ENCODE data around the gene ZNF154. TPM values are rescaled to one million over a fixed set of nuclear protein-coding genes. Genes with fewer than 3 reads are reported as not detected.
A peak's percentile ranks its signal among the peaks of the same experiment; 100 is the strongest.

Gene ZNF154
- total RNA-seq, 1 donor from 2014 or later, result 2.5 TPM

GRCh38 chr19:57664269-57665127 lies 44.5 kb downstream of the ZNF154 start:
- DNase-seq, result peak; percentile 50
- intact Hi-C loops (cut with DNase I), result no loop called here
- ATAC-seq, result peak; percentile 80 to 93
- no peaks in the 10 kb centered on the region for H3K36me3 ChIP-seq
- peaks cover 27% of the 10 kb centered on the region for H3K27me3 ChIP-seq (ENCODE audit: low read depth)
- TF ChIP-seq, protein P1, sequence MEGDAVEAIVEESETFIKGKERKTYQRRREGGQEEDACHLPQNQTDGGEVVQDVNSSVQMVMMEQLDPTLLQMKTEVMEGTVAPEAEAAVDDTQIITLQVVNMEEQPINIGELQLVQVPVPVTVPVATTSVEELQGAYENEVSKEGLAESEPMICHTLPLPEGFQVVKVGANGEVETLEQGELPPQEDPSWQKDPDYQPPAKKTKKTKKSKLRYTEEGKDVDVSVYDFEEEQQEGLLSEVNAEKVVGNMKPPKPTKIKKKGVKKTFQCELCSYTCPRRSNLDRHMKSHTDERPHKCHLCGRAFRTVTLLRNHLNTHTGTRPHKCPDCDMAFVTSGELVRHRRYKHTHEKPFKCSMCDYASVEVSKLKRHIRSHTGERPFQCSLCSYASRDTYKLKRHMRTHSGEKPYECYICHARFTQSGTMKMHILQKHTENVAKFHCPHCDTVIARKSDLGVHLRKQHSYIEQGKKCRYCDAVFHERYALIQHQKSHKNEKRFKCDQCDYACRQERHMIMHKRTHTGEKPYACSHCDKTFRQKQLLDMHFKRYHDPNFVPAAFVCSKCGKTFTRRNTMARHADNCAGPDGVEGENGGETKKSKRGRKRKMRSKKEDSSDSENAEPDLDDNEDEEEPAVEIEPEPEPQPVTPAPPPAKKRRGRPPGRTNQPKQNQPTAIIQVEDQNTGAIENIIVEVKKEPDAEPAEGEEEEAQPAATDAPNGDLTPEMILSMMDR (IDR thresholded peaks at IDR 0.05), result no peak
- peak overlapping the region; percentile 48 for H3K4me3 ChIP-seq
- H3K27ac ChIP-seq, result peak overlapping the region; percentile 1
- no peaks in the 10 kb centered on the region for H3K9me3 ChIP-seq
- H3K4me1 ChIP-seq, result peaks cover 9% of the 10 kb centered on the region

DNA sequence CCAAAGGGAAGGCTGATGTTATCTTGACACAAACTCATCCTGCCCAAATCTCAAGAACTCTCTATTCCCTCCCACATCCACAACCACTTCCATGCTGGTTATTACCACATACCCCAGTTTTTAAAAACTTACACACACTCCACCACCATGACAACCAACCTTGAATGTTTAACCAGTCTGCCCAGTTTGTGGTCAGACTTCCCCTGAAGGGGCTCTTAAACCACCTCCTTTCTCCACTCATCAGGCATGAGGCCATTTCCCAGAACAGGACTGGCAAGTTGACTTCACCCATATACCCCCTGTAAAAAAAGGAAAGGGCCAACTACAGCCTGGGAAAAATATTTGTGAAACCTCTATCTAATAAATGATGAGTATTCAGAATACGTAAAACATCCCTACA lies 52.7 kb downstream of the ZNF154 start:
- Histone ChIP-seq H3K36me3 (no peaks in the 10 kb centered on the region), H3K27ac (no peak overlapping the region), H3K9me3 (peaks cover 5% of the 10 kb centered on the region), H3K4me3 (no peak overlapping the region), H3K27me3 (ENCODE audit: low read depth) (no peaks in the 10 kb centered on the region), H3K4me1 (no peaks in the 10 kb centered on the region)
- TF ChIP-seq, protein P1 (IDR thresholded peaks at IDR 0.05), result no peak
- DNase-seq (no peak), ATAC-seq (no peak)
- intact Hi-C loops (cut with DNase I), result no loop called here

GRCh38 chr19:57655443-57655842 lies 53.6 kb downstream of the ZNF154 start:
- DNase-seq (no peak), ATAC-seq (no peak)
- H3K36me3 ChIP-seq, result no peaks in the 10 kb centered on the region
- H3K4me1 ChIP-seq, result no peaks in the 10 kb centered on the region
- H3K27ac ChIP-seq, result no peak overlapping the region
- no peak overlapping the region for H3K4me3 ChIP-seq
- TF ChIP-seq, protein P1 (IDR thresholded peaks at IDR 0.05), result no peak
- peaks cover 5% of the 10 kb centered on the region for H3K9me3 ChIP-seq
- intact Hi-C loops (cut with DNase I), result no loop called here
- H3K27me3 ChIP-seq (ENCODE audit: low read depth), result no peaks in the 10 kb centered on the region

GRCh38 chr19:57653689-57654088 lies 55.3 kb downstream of the ZNF154 start:
- intact Hi-C loops (cut with DNase I), result no loop called here
- H3K9me3 ChIP-seq, result peaks cover 5% of the 10 kb centered on the region
- H3K4me3 ChIP-seq, result no peak overlapping the region
- H3K4me1 ChIP-seq, result no peaks in the 10 kb centered on the region
- H3K36me3 ChIP-seq, result no peaks in the 10 kb centered on the region
- TF ChIP-seq, protein P1 (IDR thresholded peaks at IDR 0.05), result no peak
- H3K27me3 ChIP-seq (ENCODE audit: low read depth), result no peaks in the 10 kb centered on the region
- DNase-seq (no peak), ATAC-seq (no peak)
- no peak overlapping the region for H3K27ac ChIP-seq

GRCh38 chr19:57651654-57651996 lies 57.4 kb downstream of the ZNF154 start:
- ATAC-seq, result no peak
- Histone ChIP-seq H3K4me1 (no peaks in the 10 kb centered on the region), H3K4me3 (peak overlapping the region; percentile 2), H3K27me3 (ENCODE audit: low read depth) (no peaks in the 10 kb centered on the region), H3K9me3 (peaks cover 10% of the 10 kb centered on the region), H3K27ac (no peak overlapping the region), H3K36me3 (no peaks in the 10 kb centered on the region)
- TF ChIP-seq, protein P1 (IDR thresholded peaks at IDR 0.05), result no peak
- DNase-seq, result no peak
- intact Hi-C loops (cut with DNase I), result no loop called here

Measured in lower lobe of right lung (tissue), 2 donors.